Upper lobe of right lung (tissue), 1 donor: ENCODE measurements around the gene IPO4. TPM values are rescaled to one million over a fixed set of nuclear protein-coding genes. Genes with fewer than 3 reads are reported as not detected.

Experiments
- ATAC-seq: fragments of 200-7000 bp; cut with Tn5 transposase; one replicate; pipeline ENCODE4 v1.9.1; 2020; ENCODE audit warnings: mild to moderate bottlenecking, moderate library complexity
- DNase-seq: peaks from one replicate; pipeline ENCODE4 v3.0.0-alpha.2; 2020
- H3K27ac ChIP-seq: fragments of 200-600 bp; one replicate; pipeline ENCODE4 v1.8.0; 2022
- H3K27me3 ChIP-seq: fragments of 200-600 bp; one replicate; pipeline ENCODE4 v1.8.0; 2022; ENCODE audit warnings: mild to moderate bottlenecking
- H3K36me3 ChIP-seq: fragments of 200-600 bp; one replicate; pipeline ENCODE4 v1.8.0; 2022
- H3K4me1 ChIP-seq: fragments of 200-600 bp; one replicate; pipeline ENCODE4 v1.8.0; 2022
- H3K4me3 ChIP-seq: fragments of 200-600 bp; one replicate; pipeline ENCODE4 v1.8.0; 2022; ENCODE audit warnings: mild to moderate bottlenecking
- H3K9me3 ChIP-seq: fragments of 200-600 bp; one replicate; pipeline ENCODE4 v1.8.0; 2022
- CTCF ChIP-seq: fragments of 200-600 bp; IDR thresholded peaks from one replicate; pipeline ENCODE4 v1.8.0; 2022; ENCODE audit warnings: antibody characterized with exemption
- intact Hi-C: fragments of 100-400 bp; cut with DNase I; formaldehyde crosslinking; loops from one replicate; pipeline ENCODE4 v1.11.0; 2022
- total RNA-seq: library from RNA; stranded (reverse); fragmentation: NEBNext Ultra II Directional; extraction: Animal tissue kit (Norgen Biotek cat#: 25700); gene quantifications from one replicate; pipeline ENCODE4 v1.2.1, GENCODE V29; 2021
- donor health status: DM: no; HTN: yes; CAD: no; lungs with severe emphysema.

The IPO4 gene
- total RNA-seq, 1 donor from 2014 or later: 25.1 TPM

DNA sequence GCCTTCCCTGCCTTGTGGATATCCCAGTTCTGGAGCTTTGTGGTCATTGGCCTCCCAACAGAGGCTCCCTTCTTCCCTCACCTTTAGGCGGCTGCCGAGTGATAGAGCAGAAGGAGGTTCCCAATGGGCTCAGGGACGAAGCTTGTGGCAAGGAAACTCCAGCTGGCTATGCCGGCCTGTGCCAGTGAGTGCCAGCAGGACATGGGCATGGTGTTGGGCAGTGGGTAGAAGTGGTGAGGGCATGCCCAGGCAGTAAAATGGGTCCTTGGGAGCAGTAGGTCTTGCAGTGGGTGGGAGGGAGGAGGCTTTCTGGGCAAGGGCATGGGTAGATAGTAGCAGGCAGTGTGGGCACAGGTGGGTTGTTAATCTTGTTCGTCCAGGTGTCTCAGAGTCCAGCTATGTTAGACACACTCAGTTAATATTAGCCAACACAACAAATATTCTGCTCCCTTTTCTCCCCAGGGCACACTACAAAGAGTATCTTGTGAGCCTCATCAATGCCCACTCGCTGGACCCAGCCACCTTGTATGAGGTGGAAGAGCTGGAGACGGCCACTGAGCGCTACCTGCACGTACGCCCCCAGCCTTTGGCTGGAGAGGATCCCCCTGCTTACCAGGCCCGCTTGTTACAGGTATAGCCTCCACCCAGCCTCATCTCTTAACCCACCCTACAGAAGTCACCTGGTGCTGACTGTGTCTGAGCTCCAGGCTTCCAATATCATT, 28.7 kb downstream of the IPO4 start:
- intact Hi-C loops: no loop called here
- DNase-seq (no peak), ATAC-seq (no peak)
- TF ChIP-seq CTCF: no peak
- Histone ChIP-seq H3K4me3 (no peak overlapping the region), H3K9me3 (no peaks in the 10 kb centered on the region), H3K36me3 (peaks cover 74% of the 10 kb centered on the region), H3K27me3 (no peaks in the 10 kb centered on the region), H3K27ac (peak overlapping the region; percentile 88), H3K4me1 (peaks cover 23% of the 10 kb centered on the region)

DNA sequence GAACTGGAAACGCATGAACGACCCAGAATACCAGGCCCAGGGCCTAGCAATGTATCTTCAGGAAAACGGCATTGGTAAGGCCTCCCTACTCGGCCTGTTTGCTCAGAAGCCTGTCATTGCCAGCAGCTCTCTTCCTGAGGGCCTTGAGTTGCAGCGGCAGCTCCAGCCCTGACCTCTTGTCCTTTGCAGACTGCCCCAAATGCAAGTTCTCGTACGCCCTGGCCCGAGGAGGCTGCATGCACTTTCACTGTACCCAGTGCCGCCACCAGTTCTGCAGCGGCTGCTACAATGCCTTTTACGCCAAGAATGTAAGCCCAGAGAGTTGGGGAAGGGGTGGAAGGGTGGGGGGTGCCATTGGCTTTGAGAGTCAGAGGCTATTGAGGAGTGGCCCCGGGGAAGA, 31.3 kb downstream of the IPO4 start:
- Histone ChIP-seq H3K4me1 (peaks cover 11% of the 10 kb centered on the region), H3K27ac (no peak overlapping the region), H3K4me3 (no peak overlapping the region), H3K9me3 (no peaks in the 10 kb centered on the region), H3K27me3 (no peaks in the 10 kb centered on the region), H3K36me3 (peaks cover 73% of the 10 kb centered on the region)
- TF ChIP-seq CTCF: no peak
- DNase-seq (no peak), ATAC-seq (no peak)
- intact Hi-C loops: no loop called here

DNA sequence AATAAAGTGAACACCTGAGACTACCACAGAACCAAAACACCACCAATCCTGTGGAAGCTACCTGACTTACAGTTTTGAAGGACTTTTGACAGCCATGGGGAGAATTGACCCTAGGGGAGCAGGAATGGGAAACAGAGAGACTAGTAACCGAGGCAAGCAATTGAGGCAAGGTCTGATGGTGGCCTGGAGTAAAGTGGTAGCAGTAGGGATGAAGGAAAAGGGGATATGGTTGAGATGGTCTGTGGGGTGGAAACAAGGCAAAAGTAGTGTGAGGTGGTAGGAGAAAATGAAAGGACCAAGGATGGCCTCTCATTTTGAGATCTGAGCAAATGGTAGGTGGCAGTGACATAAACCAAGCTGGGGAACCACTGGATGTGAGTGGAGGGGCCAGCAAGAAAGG, 31.8 kb downstream of the IPO4 start:
- H3K4me3 ChIP-seq: no peak overlapping the region
- H3K36me3 ChIP-seq: peaks cover 76% of the 10 kb centered on the region
- no peaks in the 10 kb centered on the region for H3K9me3 ChIP-seq
- no peaks in the 10 kb centered on the region for H3K27me3 ChIP-seq
- no peak overlapping the region for H3K27ac ChIP-seq
- H3K4me1 ChIP-seq: peaks cover 6% of the 10 kb centered on the region
- intact Hi-C loops: no loop called here
- ATAC-seq (no peak), DNase-seq (no peak)
- TF ChIP-seq CTCF: no peak

DNA sequence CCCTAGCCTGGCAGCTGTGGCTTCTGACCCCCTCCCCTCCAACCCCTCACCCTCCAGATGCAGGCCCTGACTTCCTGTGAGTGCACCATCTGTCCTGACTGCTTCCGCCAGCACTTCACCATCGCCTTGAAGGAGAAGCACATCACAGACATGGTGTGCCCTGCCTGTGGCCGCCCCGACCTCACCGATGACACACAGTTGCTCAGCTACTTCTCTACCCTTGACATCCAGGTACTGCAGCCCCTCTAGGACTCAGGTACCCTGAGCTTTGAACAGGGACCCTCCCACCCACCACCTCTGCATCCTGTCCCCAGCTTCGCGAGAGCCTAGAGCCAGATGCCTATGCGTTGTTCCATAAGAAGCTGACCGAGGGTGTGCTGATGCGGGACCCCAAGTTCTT, 33.5 kb downstream of the IPO4 start:
- Histone ChIP-seq H3K9me3 (no peaks in the 10 kb centered on the region), H3K27ac (no peak overlapping the region), H3K36me3 (peaks cover 86% of the 10 kb centered on the region), H3K27me3 (no peaks in the 10 kb centered on the region), H3K4me1 (no peaks in the 10 kb centered on the region), H3K4me3 (no peak overlapping the region)
- intact Hi-C loops: no loop called here
- no peak for ATAC-seq
- DNase-seq: no peak
- no peak for TF ChIP-seq CTCF

- H3K27ac ChIP-seq: no peak overlapping the region
- ATAC-seq: no peak
- H3K9me3 ChIP-seq: no peaks in the 10 kb centered on the region
- no peak overlapping the region for H3K4me3 ChIP-seq
- no peaks in the 10 kb centered on the region for H3K27me3 ChIP-seq
- peaks cover 79% of the 10 kb centered on the region for H3K36me3 ChIP-seq
- no peak for DNase-seq
- H3K4me1 ChIP-seq: peaks cover 13% of the 10 kb centered on the region
- intact Hi-C loops: no loop called here
- no peak for TF ChIP-seq CTCF
These were observed 37.1 kb downstream of the IPO4 start for GRCh38 chr14:24151404-24152080.
